PC-9 (cell line): Measurements from ENCODE around the gene GP1BB. TPM values are rescaled to one million over a fixed set of nuclear protein-coding genes. Genes with fewer than 3 reads are reported as not detected.

ENCODE experiments used
- BruUV-seq: library from RNA; stranded (reverse); fragments of 400-500 nt; replicated peaks from 2 replicates; lab custom pipeline; 2021; lab: Mats Ljungman, UMichigan
- CTCF ChIA-PET: fragments of 300-600 bp; sonication (Branson Sonifier 250); formaldehyde crosslinking; loops from one replicate; lab custom pipeline; 2022; ENCODE audit warnings: antibody characterized with exemption; lab: Charles Lee
- POLR2A ChIA-PET: fragments of 300-600 bp; sonication (Branson Sonifier 250); formaldehyde crosslinking; loops from one replicate; lab custom pipeline; 2022; ENCODE audit warnings: antibody characterized with exemption; ENCODE audit not compliant: unreplicated experiment; lab: Charles Lee
- DNase-seq, 2 experiments: peaks; one replicate each; pipeline versions ENCODE4 v3.0.0 to v3.0.0-alpha.2; 2015 to 2022; ENCODE audit warnings: mixed read lengths in 1 of 2
- H2AFZ ChIP-seq: fragments of 200-600 bp; sonication (generic); 2 replicates; pipeline ENCODE4 v1.8.1; 2017; ENCODE audit warnings: antibody characterized with exemption
- H3F3A ChIP-seq: fragments of 200-600 bp; sonication (generic); 2 replicates; pipeline ENCODE4 v1.8.1; 2017; ENCODE audit warnings: antibody characterized with exemption, mild to moderate bottlenecking, low read depth; ENCODE audit not compliant: insufficient read depth
- H3K27ac ChIP-seq: fragments of 200-600 bp; sonication (generic); 2 replicates; pipeline ENCODE4 v1.6.1; 2016; ENCODE audit warnings: mixed run types
- H3K27me3 ChIP-seq: fragments of 200-600 bp; sonication (generic); 2 replicates; pipeline ENCODE4 v1.6.1; 2016; ENCODE audit warnings: low read depth, mixed run types; ENCODE audit not compliant: insufficient read depth
- H3K36me3 ChIP-seq: fragments of 200-600 bp; sonication (generic); 2 replicates; pipeline ENCODE4 v1.6.1; 2016; ENCODE audit warnings: low read depth, mixed run types
- H3K4me1 ChIP-seq: fragments of 200-600 bp; sonication (generic); replicated peaks from 2 replicates; pipeline ENCODE4 v1.6.1; 2016; ENCODE audit warnings: mixed run types; ENCODE audit not compliant: insufficient read depth
- H3K4me2 ChIP-seq: fragments of 200-600 bp; sonication (generic); 2 replicates; pipeline ENCODE4 v1.6.1; 2017; ENCODE audit warnings: mixed run types
- H3K4me3 ChIP-seq: fragments of 200-600 bp; sonication (generic); 2 replicates; pipeline ENCODE4 v1.6.1; 2016; ENCODE audit warnings: mixed run types
- H3K79me2 ChIP-seq: fragments of 200-600 bp; sonication (generic); 2 replicates; pipeline ENCODE4 v1.6.1; 2017; ENCODE audit warnings: low read depth, mixed run types
- H3K9me2 ChIP-seq: fragments of 200-600 bp; sonication (generic); 2 replicates; pipeline ENCODE4 v1.8.1; 2017; ENCODE audit warnings: mild to moderate bottlenecking; ENCODE audit not compliant: insufficient read depth
- H3K9me3 ChIP-seq: fragments of 200-600 bp; sonication (generic); 2 replicates; pipeline ENCODE4 v1.8.1; 2016; ENCODE audit warnings: low read depth; ENCODE audit not compliant: insufficient read depth
- H4K20me1 ChIP-seq: fragments of 200-600 bp; sonication (generic); 2 replicates; pipeline ENCODE4 v1.8.1; 2017; ENCODE audit not compliant: insufficient read depth
- EZH2 ChIP-seq: fragments of 200-600 bp; sonication (generic); IDR thresholded peaks from 2 replicates; pipeline ENCODE4 v1.8.0; 2017; ENCODE audit warnings: antibody characterized with exemption, low read depth
- intact Hi-C: fragments of 100-400 bp; cut with micrococcal nuclease; formaldehyde crosslinking; loops from one replicate; pipeline ENCODE4 v1.10.0; 2022; ENCODE audit not compliant: unreplicated experiment
- total RNA-seq: library from RNA; stranded (reverse); gene quantifications from 2 replicates; pipeline ENCODE4 v1.2.3, GENCODE V29; 2021
- TF ChIP-seq, protein P1 (sequence below): fragments of 200-600 bp; sonication (generic); conservative IDR thresholded peaks from 2 replicates; pipeline ENCODE4 v1.6.1; 2017; ENCODE audit warnings: mixed run types, antibody characterized with exemption, mild to moderate bottlenecking, moderate library complexity

The GP1BB gene
- total RNA-seq, 1 experiment from 2014 or later: 0.35 TPM

DNA sequence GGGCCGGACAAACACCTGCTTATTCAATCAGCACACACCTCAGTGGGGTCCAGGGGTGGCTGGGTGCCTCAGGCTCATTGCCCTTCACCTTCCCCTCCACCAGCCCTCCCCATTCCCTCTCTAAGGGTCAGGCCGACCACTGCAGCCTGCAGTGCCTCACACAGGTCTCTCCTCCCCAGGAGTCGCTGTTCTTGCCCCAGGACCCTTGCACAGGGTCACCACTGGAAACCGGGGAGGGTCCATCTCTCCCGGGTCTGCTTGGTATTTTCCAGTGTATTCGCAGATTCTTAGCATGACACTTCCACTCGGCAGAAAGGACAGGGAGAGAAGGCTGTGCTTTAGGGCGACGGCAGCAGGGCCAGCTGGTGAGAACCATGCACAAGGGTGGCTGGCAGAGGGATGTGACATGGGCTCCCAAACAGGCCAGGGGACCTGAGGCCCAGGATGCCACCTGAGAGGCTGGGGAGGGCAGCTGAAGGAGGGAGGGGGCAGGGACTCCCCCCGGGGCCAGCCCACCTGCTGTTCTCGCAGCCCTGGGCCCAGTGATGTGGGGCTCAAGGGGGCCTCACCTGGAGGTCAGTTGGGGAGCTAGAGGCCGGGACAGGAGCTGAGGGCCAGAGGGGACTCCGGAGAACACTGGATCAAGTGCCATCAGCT is 21.1 kb downstream of the GP1BB start:
- Histone ChIP-seq H3F3A (no peaks in the 10 kb centered on the region), H3K27me3 (no peaks in the 10 kb centered on the region), H3K27ac (no peak overlapping the region), H3K9me2 (no peaks in the 10 kb centered on the region), H3K4me3 (no peak overlapping the region), H2AFZ (no peak overlapping the region), H3K4me2 (no peak overlapping the region), H4K20me1 (no peaks in the 10 kb centered on the region), H3K4me1 (no peaks in the 10 kb centered on the region), H3K79me2 (no peaks in the 10 kb centered on the region), H3K36me3 (no peaks in the 10 kb centered on the region), H3K9me3 (no peaks in the 10 kb centered on the region)
- no peak for TF ChIP-seq EZH2
- TF ChIP-seq, protein P1, sequence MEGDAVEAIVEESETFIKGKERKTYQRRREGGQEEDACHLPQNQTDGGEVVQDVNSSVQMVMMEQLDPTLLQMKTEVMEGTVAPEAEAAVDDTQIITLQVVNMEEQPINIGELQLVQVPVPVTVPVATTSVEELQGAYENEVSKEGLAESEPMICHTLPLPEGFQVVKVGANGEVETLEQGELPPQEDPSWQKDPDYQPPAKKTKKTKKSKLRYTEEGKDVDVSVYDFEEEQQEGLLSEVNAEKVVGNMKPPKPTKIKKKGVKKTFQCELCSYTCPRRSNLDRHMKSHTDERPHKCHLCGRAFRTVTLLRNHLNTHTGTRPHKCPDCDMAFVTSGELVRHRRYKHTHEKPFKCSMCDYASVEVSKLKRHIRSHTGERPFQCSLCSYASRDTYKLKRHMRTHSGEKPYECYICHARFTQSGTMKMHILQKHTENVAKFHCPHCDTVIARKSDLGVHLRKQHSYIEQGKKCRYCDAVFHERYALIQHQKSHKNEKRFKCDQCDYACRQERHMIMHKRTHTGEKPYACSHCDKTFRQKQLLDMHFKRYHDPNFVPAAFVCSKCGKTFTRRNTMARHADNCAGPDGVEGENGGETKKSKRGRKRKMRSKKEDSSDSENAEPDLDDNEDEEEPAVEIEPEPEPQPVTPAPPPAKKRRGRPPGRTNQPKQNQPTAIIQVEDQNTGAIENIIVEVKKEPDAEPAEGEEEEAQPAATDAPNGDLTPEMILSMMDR: no peak
- no TSS peak for BruUV-seq
- intact Hi-C loops: no loop called here
- CTCF ChIA-PET: no interaction called here
- no peak for DNase-seq
- POLR2A ChIA-PET: no interaction called here

DNA sequence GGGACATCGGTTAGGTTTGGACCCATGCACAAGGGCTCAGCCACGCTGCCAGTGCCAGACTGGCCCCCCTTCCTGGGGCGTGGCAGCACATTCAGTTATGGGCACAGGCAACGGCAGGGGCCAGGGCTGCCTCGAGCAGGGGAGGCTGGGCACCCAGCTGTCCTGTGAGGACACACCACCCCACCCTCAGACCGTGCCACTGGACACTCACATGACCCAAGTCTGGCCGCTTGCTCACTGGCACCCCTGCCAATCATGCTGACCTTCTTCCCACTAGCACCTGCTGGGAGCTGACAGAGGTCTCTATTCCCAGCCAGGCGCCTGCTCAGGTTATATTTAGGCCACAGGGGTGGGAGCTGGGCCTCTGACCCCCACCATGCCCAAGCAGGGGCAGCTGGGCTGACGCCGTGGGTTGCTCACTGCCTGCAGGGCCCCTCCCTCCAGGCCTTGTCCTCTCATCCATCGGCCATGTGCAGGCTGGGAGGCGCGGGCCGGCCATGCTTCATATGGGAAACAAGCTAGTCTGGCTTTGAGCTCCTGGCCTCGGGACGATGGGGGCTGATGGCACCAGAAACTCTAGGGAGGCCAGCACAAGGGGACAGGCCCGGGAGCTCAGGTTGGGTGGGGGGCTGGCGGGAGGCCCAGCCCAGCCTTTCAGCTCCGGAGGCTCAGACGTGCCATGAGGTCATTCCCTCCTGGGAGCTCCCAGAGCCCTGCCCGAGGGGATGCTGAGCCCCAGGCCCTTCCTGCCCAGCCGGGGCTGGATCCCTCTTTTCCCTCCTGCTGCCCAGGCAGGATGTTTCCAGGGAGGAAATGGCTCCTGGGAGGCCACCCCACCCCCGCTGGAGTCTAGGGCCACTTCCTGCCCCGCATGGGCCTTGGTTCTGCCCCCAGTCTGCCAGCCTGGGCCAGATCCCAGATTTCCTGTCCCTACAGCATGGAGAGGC is 22.1 kb downstream of the GP1BB start:
- Histone ChIP-seq H2AFZ (no peak overlapping the region), H3K27ac (no peak overlapping the region), H3K36me3 (no peaks in the 10 kb centered on the region), H3K4me3 (no peak overlapping the region), H3K4me2 (no peak overlapping the region), H3K9me3 (no peaks in the 10 kb centered on the region), H3K4me1 (no peaks in the 10 kb centered on the region), H3K9me2 (no peaks in the 10 kb centered on the region), H3K27me3 (no peaks in the 10 kb centered on the region), H4K20me1 (no peaks in the 10 kb centered on the region), H3K79me2 (no peaks in the 10 kb centered on the region), H3F3A (no peaks in the 10 kb centered on the region)
- POLR2A ChIA-PET: no interaction called here
- BruUV-seq: no TSS peak
- intact Hi-C loops: no loop called here
- CTCF ChIA-PET: no interaction called here
- TF ChIP-seq, protein P1: no peak
- no peak for TF ChIP-seq EZH2
- DNase-seq: no peak

DNA sequence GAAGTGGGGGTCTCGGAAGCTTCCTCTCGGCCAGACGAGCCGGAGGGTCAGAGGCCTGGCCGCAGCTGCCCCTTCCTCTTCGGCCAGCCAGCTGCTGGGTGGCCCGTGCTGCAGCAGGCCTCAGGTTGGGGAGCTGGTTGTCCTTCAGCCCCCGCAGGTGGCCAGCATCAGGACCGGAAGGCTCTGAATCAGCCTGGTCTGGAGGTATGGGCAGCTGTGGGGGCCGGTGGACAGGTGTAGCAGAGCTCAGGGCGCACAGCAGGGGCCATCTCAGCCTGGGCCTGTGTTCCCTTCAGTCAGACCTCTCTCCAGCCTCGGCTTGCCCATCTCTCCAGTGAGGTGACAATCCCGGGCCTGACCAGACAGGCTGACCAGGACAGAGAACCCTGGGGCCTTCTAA is 23.4 kb downstream of the GP1BB start:
- H3K79me2 ChIP-seq: no peaks in the 10 kb centered on the region
- no peak overlapping the region for H3K4me3 ChIP-seq
- BruUV-seq: no TSS peak
- H3K36me3 ChIP-seq: no peaks in the 10 kb centered on the region
- no peak overlapping the region for H3K27ac ChIP-seq
- DNase-seq: no peak
- H3F3A ChIP-seq: no peaks in the 10 kb centered on the region; the same call in 1 of the 2 replicates
- TF ChIP-seq EZH2: no peak
- TF ChIP-seq, protein P1: no peak
- H4K20me1 ChIP-seq: no peaks in the 10 kb centered on the region
- H3K9me3 ChIP-seq: no peaks in the 10 kb centered on the region
- POLR2A ChIA-PET: no interaction called here
- H3K4me2 ChIP-seq: no peak overlapping the region
- no peaks in the 10 kb centered on the region for H3K27me3 ChIP-seq
- no peaks in the 10 kb centered on the region for H3K9me2 ChIP-seq
- peaks cover 10% of the 10 kb centered on the region for H3K4me1 ChIP-seq
- intact Hi-C loops: no loop called here
- CTCF ChIA-PET: no interaction called here
- H2AFZ ChIP-seq: no peak overlapping the region
